SK-N-SH (cell line): Measurements from ENCODE around the gene HTN1. TPM values are rescaled to one million over a fixed set of nuclear protein-coding genes. Genes with fewer than 3 reads are reported as not detected.
"Not testable (repeated sequence)": the region's sequence is repeated elsewhere in the genome, so short reads cannot be mapped to it uniquely, and the experiment has no call there.

Experiments used
- CTCF ChIA-PET: fragments of 300-600, 350-600 bp; formaldehyde crosslinking; extraction: SDS; loops from one replicate; lab custom pipeline; 2021; lab: Yijun Ruan, JAX
- POLR2A ChIA-PET: fragments of 350-600 bp; sonication (Branson Sonifier 250); formaldehyde crosslinking; extraction: SDS; loops from one replicate; lab custom pipeline; 2020; ENCODE audit warnings: antibody characterized with exemption, inconsistent platforms; lab: Yijun Ruan, JAX
- DNase-seq: peaks from one replicate; pipeline ENCODE4 v3.0.0; 2012
- H2AFZ ChIP-seq: fragments of 200-600 bp; sonication (generic); 2 replicates; pipeline ENCODE4 v1.8.1; 2016; ENCODE audit warnings: antibody characterized with exemption, mild to moderate bottlenecking, low read depth
- H3F3A ChIP-seq: fragments of 200-600 bp; sonication (generic); replicated peaks from 2 replicates; pipeline ENCODE3; 2016; ENCODE audit warnings: antibody characterized with exemption, mild to moderate bottlenecking; ENCODE audit not compliant: insufficient read depth
- H3K27ac ChIP-seq, 2 experiments: fragments of 200-500 bp in 1 of 2; fragments of 200-600 bp in 1 of 2; sonication (Bioruptor generic) in 1 of 2; sonication (generic), shearing (Covaris generic) in 1 of 2; 2 replicates each; pipeline versions ENCODE4 v1.5.1 to v1.6.1; 2014 to 2016; ENCODE audit warnings: low read depth in 2 of 2, inconsistent platforms in 1 of 2, low read length in 1 of 2, mild to moderate bottlenecking in 1 of 2, mixed read lengths in 1 of 2
- H3K27me3 ChIP-seq: fragments of 200-600 bp; sonication (generic), shearing (Covaris generic); 2 replicates; pipeline ENCODE4 v1.6.1; 2016; ENCODE audit warnings: mixed run types; ENCODE audit not compliant: insufficient read depth
- H3K36me3 ChIP-seq, 2 experiments: fragments of 200-500 bp in 1 of 2; fragments of 200-600 bp in 1 of 2; sonication (Bioruptor generic) in 1 of 2; sonication (generic) in 1 of 2; replicated peaks in 1 of 2; 2 replicates each; pipeline versions ENCODE3 to v1.5.1; 2014 to 2016; ENCODE audit warnings: low read length in 1 of 2, mild to moderate bottlenecking in 1 of 2; ENCODE audit not compliant: insufficient read depth in 2 of 2, control insufficient read depth in 1 of 2
- H3K4me1 ChIP-seq, 2 experiments: fragments of 200-500 bp in 1 of 2; fragments of 200-600 bp in 1 of 2; sonication (Bioruptor generic) in 1 of 2; sonication (generic), shearing (Covaris generic) in 1 of 2; 2 replicates each; pipeline versions ENCODE4 v1.5.1 to v1.6.1; 2014 to 2016; ENCODE audit warnings: low read depth in 1 of 2, low read length in 1 of 2, mixed run types in 1 of 2; ENCODE audit not compliant: insufficient read depth in 2 of 2, control insufficient read depth in 1 of 2
- H3K4me2 ChIP-seq: fragments of 200-600 bp; sonication (generic), shearing (Covaris generic); 2 replicates; pipeline ENCODE4 v1.6.1; 2017; ENCODE audit warnings: mixed run types
- H3K4me3 ChIP-seq, 2 experiments: fragments of 200-500 bp in 1 of 2; fragments of 200-600 bp in 1 of 2; sonication (Bioruptor generic) in 1 of 2; sonication (generic), shearing (Covaris generic) in 1 of 2; 2 replicates each; pipeline versions ENCODE4 v1.5.1 to v1.8.1; 2014 to 2016; ENCODE audit warnings: low read depth in 2 of 2, inconsistent platforms in 1 of 2, low read length in 1 of 2, mild to moderate bottlenecking in 1 of 2, mixed read lengths in 1 of 2, moderate library complexity in 1 of 2
- H3K79me2 ChIP-seq: fragments of 200-600 bp; sonication (generic); 2 replicates; pipeline ENCODE4 v1.8.1; 2017; ENCODE audit warnings: mild to moderate bottlenecking; ENCODE audit not compliant: insufficient read depth
- H3K9ac ChIP-seq: fragments of 200-600 bp; sonication (generic); 2 replicates; pipeline ENCODE4 v1.6.1; 2017; ENCODE audit warnings: mixed run types
- H3K9me2 ChIP-seq: fragments of 200-600 bp; sonication (generic); 2 replicates; pipeline ENCODE4 v1.6.1; 2017; ENCODE audit warnings: mixed run types
- H3K9me3 ChIP-seq: fragments of 200-600 bp; sonication (generic); 2 replicates; pipeline ENCODE4 v1.6.1; 2017; ENCODE audit warnings: mixed run types, mild to moderate bottlenecking, moderate library complexity
- H4K20me1 ChIP-seq: fragments of 200-600 bp; sonication (generic); 2 replicates; pipeline ENCODE4 v1.6.1; 2017; ENCODE audit warnings: mild to moderate bottlenecking, mixed run types; ENCODE audit not compliant: insufficient read depth
- CHD2 ChIP-seq: fragments of 150-350 bp; IDR thresholded peaks from 2 replicates; pipeline ENCODE4 v1.6.1; 2018; ENCODE audit warnings: low read length; ENCODE audit not compliant: partially characterized antibody
- EP300 ChIP-seq, 2 experiments: IDR thresholded peaks; 2 replicates each; pipeline versions ENCODE4 v1.4.0 to v1.6.1; 2012; ENCODE audit warnings: borderline replicate concordance in 1 of 2, low read depth in 1 of 2, low read length in 1 of 2
- FOXM1 ChIP-seq: IDR thresholded peaks from 2 replicates; pipeline ENCODE4 v1.4.0; 2012; ENCODE audit warnings: low read depth, mild to moderate bottlenecking
- GATA2 ChIP-seq: sonication (generic); formaldehyde crosslinking; IDR thresholded peaks from 2 replicates; pipeline ENCODE4 v1.5.0; 2020; ENCODE audit warnings: mild to moderate bottlenecking, missing genetic modification reagents
- IRF3 ChIP-seq: fragments of 150-350 bp; IDR thresholded peaks from 2 replicates; pipeline ENCODE4 v1.6.1; 2016; ENCODE audit warnings: mild to moderate bottlenecking, low read depth, low read length
- NFIC ChIP-seq: IDR thresholded peaks from 2 replicates; pipeline ENCODE4 v1.4.0; 2012; ENCODE audit warnings: borderline replicate concordance
- POLR2AphosphoS5 ChIP-seq: IDR thresholded peaks from 2 replicates; pipeline ENCODE4 v1.6.1; 2012; ENCODE audit warnings: low read depth, low read length
- RAD21 ChIP-seq: IDR thresholded peaks from 2 replicates; pipeline ENCODE4 v1.6.1; 2012; ENCODE audit warnings: mild to moderate bottlenecking, low read length
- RCOR1 ChIP-seq: fragments of 150-350 bp; IDR thresholded peaks from 2 replicates; pipeline ENCODE4 v1.6.1; 2017; ENCODE audit warnings: antibody characterized with exemption, low read length
- RXRA ChIP-seq: IDR thresholded peaks from 2 replicates; pipeline ENCODE4 v1.4.0; 2012; ENCODE audit warnings: low read depth, mild to moderate bottlenecking, borderline replicate concordance
- SIN3A ChIP-seq: IDR thresholded peaks from 2 replicates; pipeline ENCODE4 v1.6.1; 2012; ENCODE audit warnings: low read depth, mild to moderate bottlenecking, low read length, moderate library complexity, borderline replicate concordance
- TAF1 ChIP-seq: IDR thresholded peaks from 2 replicates; pipeline ENCODE4 v1.6.1; 2012; ENCODE audit warnings: low read depth, mild to moderate bottlenecking, low read length, moderate library complexity, borderline replicate concordance
- TCF12 ChIP-seq: IDR thresholded peaks from 2 replicates; pipeline ENCODE4 v1.4.0; 2012
- TEAD4 ChIP-seq: IDR thresholded peaks from 2 replicates; pipeline ENCODE4 v1.4.0; 2012; ENCODE audit warnings: mild to moderate bottlenecking, borderline replicate concordance; ENCODE audit not compliant: insufficient read depth
- USF1 ChIP-seq: IDR thresholded peaks from 2 replicates; pipeline ENCODE4 v1.4.0; 2012; ENCODE audit warnings: low read depth, borderline replicate concordance
- USF2 ChIP-seq: fragments of 150-350 bp; IDR thresholded peaks from 2 replicates; pipeline ENCODE4 v1.6.1; 2017; ENCODE audit warnings: antibody characterized with exemption, low read length, low read depth, borderline replicate concordance
- WGBS: methylation state at CpG from one replicate; pipeline ENCODE4 v1.1.6; 2017; ENCODE audit warnings: low lambda C conversion rate; 5-methylcytosine and 5-hydroxymethylcytosine counted together
- polyA plus RNA-seq, 3 experiments: library from polyadenylated mRNA; depleted of rRNA; stranded (reverse); fragments of >200 nt; gene quantifications; 2 replicates each; pipeline ENCODE4 v1.2.3, GENCODE V29; 2012
- TF ChIP-seq, protein P1 (sequence below): IDR thresholded peaks from 2 replicates; pipeline ENCODE4 v1.4.0; 2012; ENCODE audit warnings: low read depth

The HTN1 gene
- polyA plus RNA-seq, 1 of the 3 experiments (the other 2 are of a cell fraction): not detected

DNA sequence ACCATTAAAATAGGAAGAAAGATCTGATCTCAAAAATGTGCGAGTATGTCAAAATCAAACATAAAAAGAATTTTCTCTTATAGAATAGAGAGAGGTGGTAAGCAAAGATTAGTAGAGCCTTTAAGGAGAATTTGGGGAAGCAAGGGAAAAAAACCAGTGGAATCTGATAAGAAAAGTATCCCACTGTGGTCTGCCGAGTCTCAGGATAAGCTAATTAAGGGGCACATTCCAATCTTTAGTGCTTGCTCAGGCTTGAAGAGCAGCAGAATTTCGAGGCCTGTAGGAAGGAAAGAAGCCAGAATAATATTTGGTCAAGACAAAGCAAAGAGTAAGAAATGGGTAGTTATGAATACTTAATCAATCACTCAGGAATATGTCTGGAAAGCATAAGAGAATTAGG, 41.5 kb upstream of the HTN1 start:
- H2AFZ ChIP-seq: no peak overlapping the region
- H3K9me2 ChIP-seq: no peaks in the 10 kb centered on the region
- H3K4me3 ChIP-seq: no peak overlapping the region
- no peak overlapping the region for H3K9ac ChIP-seq
- ChIA-PET POLR2A (no interaction called here), CTCF (no interaction called here)
- H3K4me2 ChIP-seq: no peak overlapping the region
- H3K9me3 ChIP-seq: no peaks in the 10 kb centered on the region
- no peaks in the 10 kb centered on the region for H3K4me1 ChIP-seq
- DNase-seq: no peak
- H3K79me2 ChIP-seq: no peaks in the 10 kb centered on the region
- no peaks in the 10 kb centered on the region for H3K27me3 ChIP-seq
- H3K36me3 ChIP-seq: no peaks in the 10 kb centered on the region
- 4% methylated on average over 3 of the region's 3 CpGs for WGBS
- H4K20me1 ChIP-seq: no peaks in the 10 kb centered on the region
- H3K27ac ChIP-seq: no peak overlapping the region
- H3F3A ChIP-seq: no peaks in the 10 kb centered on the region
- TF ChIP-seq GATA2 (no peak), TAF1 (no peak), RXRA (no peak), USF1 (no peak), FOXM1 (no peak), SIN3A (no peak), IRF3 (no peak), RCOR1 (no peak), TCF12 (no peak), CHD2 (no peak), EP300 (IDR thresholded peaks at IDR 0.05; ENCODE audit: borderline replicate concordance in 1 of 2, low read depth in 1 of 2, low read length in 1 of 2) (no peak), POLR2AphosphoS5 (no peak), NFIC (no peak), RAD21 (no peak), USF2 (no peak), TEAD4 (no peak)
- TF ChIP-seq, protein P1, sequence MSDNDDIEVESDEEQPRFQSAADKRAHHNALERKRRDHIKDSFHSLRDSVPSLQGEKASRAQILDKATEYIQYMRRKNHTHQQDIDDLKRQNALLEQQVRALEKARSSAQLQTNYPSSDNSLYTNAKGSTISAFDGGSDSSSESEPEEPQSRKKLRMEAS: no peak

DNA sequence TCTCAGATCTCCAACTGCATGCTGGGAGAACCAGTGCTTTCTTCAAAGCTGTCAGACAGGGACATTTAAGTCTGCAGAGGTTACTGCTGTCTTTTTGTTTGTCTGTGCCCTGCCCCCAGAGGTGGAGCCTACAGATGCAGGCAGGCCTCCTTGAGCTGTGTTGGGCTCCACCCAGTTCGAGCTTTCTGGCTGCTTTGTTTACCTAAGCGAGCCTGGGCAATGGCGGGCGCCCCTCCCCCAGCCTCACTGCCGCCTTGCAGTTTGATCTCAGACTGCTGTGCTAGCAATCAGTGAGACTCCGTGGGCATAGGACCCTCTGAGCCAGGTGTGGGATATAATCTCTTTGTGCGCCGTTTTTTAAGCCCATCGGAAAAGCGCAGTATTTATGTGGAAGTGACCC, 31.2 kb upstream of the HTN1 start:
- H4K20me1 ChIP-seq, H3K27me3 ChIP-seq, H3K4me2 ChIP-seq, CTCF ChIA-PET, DNase-seq, H2AFZ ChIP-seq, H3K9me3 ChIP-seq, H3F3A ChIP-seq, H3K4me1 ChIP-seq, H3K36me3 ChIP-seq, H3K79me2 ChIP-seq, H3K4me3 ChIP-seq, H3K9ac ChIP-seq, POLR2A ChIA-PET, H3K27ac ChIP-seq, H3K9me2 ChIP-seq: not testable (repeated sequence)
- WGBS: 25% methylated on average over 7 of the region's 10 CpGs
